ENCODE results near the gene VPS4B.

Gene VPS4B

DNA sequence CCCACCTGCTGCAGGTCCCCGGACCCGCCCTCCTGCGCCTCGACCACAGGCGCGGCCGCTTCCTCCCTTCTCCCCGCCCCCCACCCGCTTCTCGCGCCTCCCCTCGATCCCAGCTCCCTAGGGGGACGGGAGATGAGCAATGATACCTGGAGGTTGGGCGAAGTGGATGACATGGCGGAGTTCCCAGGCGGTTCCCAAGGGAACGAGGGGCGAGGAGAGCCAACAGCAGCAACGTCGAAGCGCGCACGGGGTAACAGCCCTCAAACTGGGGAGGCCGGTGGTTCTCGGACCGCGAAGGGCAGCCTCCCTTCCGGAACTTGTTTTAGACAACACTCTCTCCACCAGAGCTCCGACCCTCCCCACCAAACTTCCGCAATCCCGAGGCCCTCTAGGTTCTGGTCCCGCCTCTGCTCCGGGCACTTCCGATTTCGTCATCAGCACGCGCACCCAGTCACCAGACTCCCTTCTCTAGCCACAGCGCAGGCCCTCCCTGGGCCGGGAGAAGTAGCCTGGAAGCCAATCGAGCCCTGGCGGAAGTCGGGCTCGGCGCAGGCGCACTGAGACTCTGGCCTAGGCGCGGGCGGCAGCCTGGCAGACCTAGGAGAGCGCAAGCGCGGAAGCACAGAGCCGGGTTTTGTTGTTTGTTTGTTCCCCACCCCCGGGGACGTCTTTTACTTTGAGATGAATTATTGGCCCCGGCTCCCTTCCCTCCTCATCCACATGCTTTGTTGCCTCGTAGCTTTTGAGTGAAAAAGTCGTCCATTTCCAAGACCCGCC lies at the start of gene VPS4B:
TSS of gene VPS4B (minus strand) at position 390 of the 777 bp plus-strand sequence. CDS start at position 173, 217 bp downstream.
- peak; percentile 99 for DNase-seq
- H3K79me2 ChIP-seq (ENCODE audit: low read length) = peaks cover 50% of the 10 kb centered on the region
- H3F3A ChIP-seq (ENCODE audit: insufficient read depth, low read length) = peaks cover 8% of the 10 kb centered on the region; the same call in 1 of the 2 replicates
- peak within 1 kb of the TSS; percentile 88 for H3K9ac ChIP-seq (ENCODE audit: low read length)
- no peaks in the 10 kb centered on the region for H3K27me3 ChIP-seq (replicated peaks; ENCODE audit: insufficient read depth, low read length)
- H4K20me1 ChIP-seq (ENCODE audit: insufficient read depth, low read length) = no peaks in the 10 kb centered on the region
- H3K4me1 ChIP-seq (ENCODE audit: low read length) = 0 out of 2 replicates have a peak, but pooled peaks cover 9% of the 10 kb centered on the region
- no peaks in the 10 kb centered on the region for H3K9me3 ChIP-seq (replicated peaks; ENCODE audit: insufficient read depth, low read length)
- peak within 1 kb of the TSS; percentile 88 for H3K4me2 ChIP-seq (ENCODE audit: low read depth, low read length)
- no peaks in the 10 kb centered on the region for H3K9me2 ChIP-seq (replicated peaks; ENCODE audit: insufficient read depth, low read length)
- TF ChIP-seq CTCF (IDR thresholded peaks at IDR 0.05; ENCODE audit: low read length) = no peak
- TF ChIP-seq EZH2 (optimal IDR thresholded peaks at IDR 0.05; ENCODE audit: low read depth, low read length) = no peak
- no peak for TF ChIP-seq EZH2phosphoT487 (IDR thresholded peaks at IDR 0.05; ENCODE audit: low read length)
- H3K4me3 ChIP-seq (ENCODE audit: low read length) = peak within 1 kb of the TSS; percentile 94
- no peaks in the 10 kb centered on the region for H3K36me3 ChIP-seq (replicated peaks; ENCODE audit: insufficient read depth, low read length)
- H2AFZ ChIP-seq (ENCODE audit: low read length) = peak within 1 kb of the TSS; percentile 91
- peak within 1 kb of the TSS; percentile 81 for H3K27ac ChIP-seq (ENCODE audit: low read length)

- H3K36me3 ChIP-seq (replicated peaks; ENCODE audit: insufficient read depth, low read length) = no peaks in the 10 kb centered on the region
- H3K4me3 ChIP-seq (ENCODE audit: low read length) = no peak overlapping the region
- H3K9me3 ChIP-seq (replicated peaks; ENCODE audit: insufficient read depth, low read length) = no peaks in the 10 kb centered on the region
- H3K27me3 ChIP-seq (replicated peaks; ENCODE audit: insufficient read depth, low read length) = no peaks in the 10 kb centered on the region
- H3K4me2 ChIP-seq (ENCODE audit: low read depth, low read length) = no peak overlapping the region
- H3F3A ChIP-seq (ENCODE audit: insufficient read depth, low read length) = no peaks in the 10 kb centered on the region
- no peak for DNase-seq
- no peak overlapping the region for H3K27ac ChIP-seq (ENCODE audit: low read length)
- H3K9me2 ChIP-seq (replicated peaks; ENCODE audit: insufficient read depth, low read length) = no peaks in the 10 kb centered on the region
- no peaks in the 10 kb centered on the region for H3K79me2 ChIP-seq (ENCODE audit: low read length)
- TF ChIP-seq EZH2phosphoT487 (IDR thresholded peaks at IDR 0.05; ENCODE audit: low read length) (no peak), CTCF (IDR thresholded peaks at IDR 0.05; ENCODE audit: low read length) (no peak), EZH2 (optimal IDR thresholded peaks at IDR 0.05; ENCODE audit: low read depth, low read length) (no peak)
- no peaks in the 10 kb centered on the region for H3K4me1 ChIP-seq (ENCODE audit: low read length)
- H3K9ac ChIP-seq (ENCODE audit: low read length) = no peak overlapping the region
- H4K20me1 ChIP-seq (ENCODE audit: insufficient read depth, low read length) = no peaks in the 10 kb centered on the region
- H2AFZ ChIP-seq (ENCODE audit: low read length) = no peak overlapping the region
Observed at GRCh38 chr18:63470751-63471150, 48.5 kb upstream of the VPS4B start.

- Histone ChIP-seq H3F3A (ENCODE audit: insufficient read depth, low read length) (no peaks in the 10 kb centered on the region), H3K9ac (ENCODE audit: low read length) (no peak overlapping the region), H3K27ac (ENCODE audit: low read length) (no peak overlapping the region), H3K4me1 (ENCODE audit: low read length) (no peaks in the 10 kb centered on the region), H2AFZ (ENCODE audit: low read length) (no peak overlapping the region), H3K36me3 (replicated peaks; ENCODE audit: insufficient read depth, low read length) (no peaks in the 10 kb centered on the region), H3K9me3 (replicated peaks; ENCODE audit: insufficient read depth, low read length) (no peaks in the 10 kb centered on the region), H3K79me2 (ENCODE audit: low read length) (no peaks in the 10 kb centered on the region), H3K4me3 (ENCODE audit: low read length) (no peak overlapping the region), H3K27me3 (replicated peaks; ENCODE audit: insufficient read depth, low read length) (no peaks in the 10 kb centered on the region), H4K20me1 (ENCODE audit: insufficient read depth, low read length) (no peaks in the 10 kb centered on the region), H3K9me2 (replicated peaks; ENCODE audit: insufficient read depth, low read length) (no peaks in the 10 kb centered on the region), H3K4me2 (ENCODE audit: low read depth, low read length) (no peak overlapping the region)
- DNase-seq = no peak
- TF ChIP-seq EZH2 (optimal IDR thresholded peaks at IDR 0.05; ENCODE audit: low read depth, low read length) (no peak), CTCF (IDR thresholded peaks at IDR 0.05; ENCODE audit: low read length) (no peak), EZH2phosphoT487 (IDR thresholded peaks at IDR 0.05; ENCODE audit: low read length) (no peak)
Observed at GRCh38 chr18:63468575-63468974, 46.3 kb upstream of the VPS4B start.

Measured in MM.1S (cell line).